Right lobe of liver (tissue), 4 donors: ENCODE data around the gene HTR3B.

Experiments used
- CTCF ChIP-seq, 4 donors: fragments of 200-600 bp in 3 of 4; fragments of 450-650 bp in 1 of 4; IDR thresholded peaks; one replicate each; pipeline versions ENCODE4 v1.5.1 to v1.8.0; 2016 to 2022; ENCODE audit warnings: antibody characterized with exemption in 4 of 4, mild to moderate bottlenecking in 2 of 4
- POLR2A ChIP-seq: fragments of 450-650 bp; IDR thresholded peaks from one replicate; pipeline ENCODE4 v1.6.1; 2017; ENCODE audit warnings: antibody characterized with exemption, mild to moderate bottlenecking
- donor health status: DM: no; HTN: no; CAD: no.
- donor health status: DM: no; HTN: no; CAD: no.
- donor health status: DM: no; HTN: yes; CAD: no.

GRCh38 chr11:113928311-113928710 is 23.7 kb downstream of the HTR3B start:
- TF ChIP-seq CTCF (IDR thresholded peaks at IDR 0.05) (no peak), POLR2A (no peak)
